ENCODE measurements around the gene ESAM.

Gene ESAM

DNA sequence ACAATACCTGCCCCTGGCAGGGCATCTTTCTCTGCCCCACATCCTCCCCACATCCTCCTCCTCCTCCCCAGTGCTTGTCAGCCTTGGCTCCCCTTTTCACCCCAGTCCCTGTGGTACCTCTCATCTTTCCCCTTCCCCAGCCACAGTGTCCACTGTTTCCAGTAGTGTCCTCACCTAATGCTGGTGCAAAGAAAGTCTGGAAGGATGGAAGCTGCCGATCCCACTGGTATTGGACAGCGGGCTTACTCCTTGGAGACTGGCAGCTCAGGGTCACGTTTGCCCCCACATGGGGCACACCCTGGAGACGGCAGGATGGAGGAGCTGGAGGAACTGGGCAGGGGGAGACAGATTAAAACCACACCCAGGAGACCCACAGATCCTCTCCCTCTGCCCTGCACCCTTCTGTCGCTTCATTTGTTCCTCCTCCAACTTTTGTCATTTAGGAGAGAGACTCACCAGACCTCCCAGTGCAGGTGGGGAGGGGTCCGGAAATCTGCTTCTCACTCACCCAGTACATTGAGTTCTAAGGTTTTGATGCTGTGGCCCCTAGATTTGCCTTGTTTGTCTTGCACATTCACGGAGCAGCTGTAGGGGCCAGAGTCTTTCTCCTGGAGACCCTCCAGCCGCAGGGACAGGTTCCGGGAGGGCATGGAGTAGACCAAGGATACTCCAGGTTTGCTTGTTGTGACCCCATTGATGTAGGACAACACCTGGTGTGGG lies 5.9 kb downstream of the ESAM start:
- DNase-seq (ENCODE audit: low spot score), result no peak
- no peak overlapping the region for H4K91ac ChIP-seq (ENCODE audit: low read depth, low read length, poor library complexity)
- H2AK5ac ChIP-seq (ENCODE audit: low read depth, low read length), result peak overlapping the region; percentile 63
- H4K8ac ChIP-seq (ENCODE audit: low read depth, low read length), result no peak overlapping the region
- no peak overlapping the region for H2BK120ac ChIP-seq (ENCODE audit: low read depth, low read length)
- no peak overlapping the region for H3K4me2 ChIP-seq (ENCODE audit: insufficient read depth, low read length, poor library complexity, severe bottlenecking)
- peak overlapping the region; percentile 83 for H3K18ac ChIP-seq (ENCODE audit: low read length)
- H2BK12ac ChIP-seq (ENCODE audit: low read length), result peak overlapping the region; percentile 42
- H3K36me3 ChIP-seq (replicated peaks in 1 of 2; ENCODE audit: control insufficient read depth in 2 of 2, insufficient read depth in 2 of 2, low read length in 2 of 2), result no peaks in the 10 kb centered on the region
- H3K23ac ChIP-seq (ENCODE audit: low read depth, low read length, poor library complexity), result no peak overlapping the region
- H3K4ac ChIP-seq (ENCODE audit: low read length), result no peak overlapping the region
- peaks cover 5 to 6% of the 10 kb centered on the region in 2 donors for H3K9me3 ChIP-seq (replicated peaks in 1 of 2; ENCODE audit: control insufficient read depth in 2 of 2, insufficient read depth in 1 of 2, low read depth in 1 of 2, low read length in 2 of 2)
- no peak overlapping the region for H3K27ac ChIP-seq (replicated peaks; ENCODE audit: low read length)
- no peaks in the 10 kb centered on the region for H3K79me1 ChIP-seq (ENCODE audit: low read depth, low read length)
- H3K4me3 ChIP-seq (ENCODE audit: low read length in 2 of 2), result no peak overlapping the region
- no peak overlapping the region for H2BK5ac ChIP-seq (ENCODE audit: low read length)
- H3K27me3 ChIP-seq (ENCODE audit: control insufficient read depth in 3 of 3, insufficient read depth in 3 of 3, low read depth in 1 of 3, low read length in 3 of 3), result peaks cover 0 to 88% (median 55%) of the 10 kb centered on the region in 3 experiments
- H2BK15ac ChIP-seq (ENCODE audit: low read length), result no peak overlapping the region
- no peak overlapping the region for H2AFZ ChIP-seq (ENCODE audit: low read length)
- H3K14ac ChIP-seq (ENCODE audit: low read length), result no peak overlapping the region
- peaks cover 9 to 26% of the 10 kb centered on the region in 2 donors for H3K4me1 ChIP-seq (ENCODE audit: control insufficient read depth in 2 of 2, insufficient read depth in 1 of 2, low read depth in 1 of 2, low read length in 2 of 2)
- H3K9ac ChIP-seq (ENCODE audit: low read depth, low read length, poor library complexity), result no peak overlapping the region
- WGBS, 2 donors (ENCODE audit: extremely low coverage in 2 of 2, insufficient read length in 2 of 2, insufficient replicate concordance in 1 of 2), result no CpG with 5 or more reads among the region's 9 CpGs

- no peaks in the 10 kb centered on the region for H3K36me3 ChIP-seq (replicated peaks in 1 of 2; ENCODE audit: control insufficient read depth in 2 of 2, insufficient read depth in 2 of 2, low read length in 2 of 2)
- no peak overlapping the region for H2BK15ac ChIP-seq (ENCODE audit: low read length)
- peaks cover 9 to 23% of the 10 kb centered on the region in 2 donors for H3K4me1 ChIP-seq (ENCODE audit: control insufficient read depth in 2 of 2, insufficient read depth in 1 of 2, low read depth in 1 of 2, low read length in 2 of 2)
- DNase-seq (ENCODE audit: low spot score), result no peak
- no peak overlapping the region for H2BK120ac ChIP-seq (ENCODE audit: low read depth, low read length)
- H3K14ac ChIP-seq (ENCODE audit: low read length), result no peak overlapping the region
- no peak overlapping the region for H3K18ac ChIP-seq (ENCODE audit: low read length)
- H3K9me3 ChIP-seq (replicated peaks in 1 of 2; ENCODE audit: control insufficient read depth in 2 of 2, insufficient read depth in 1 of 2, low read depth in 1 of 2, low read length in 2 of 2), result peaks cover 5 to 8% of the 10 kb centered on the region in 2 donors
- no peak overlapping the region for H4K91ac ChIP-seq (ENCODE audit: low read depth, low read length, poor library complexity)
- no peak overlapping the region for H3K23ac ChIP-seq (ENCODE audit: low read depth, low read length, poor library complexity)
- no peak overlapping the region for H2AK5ac ChIP-seq (ENCODE audit: low read depth, low read length)
- no peak overlapping the region for H3K4ac ChIP-seq (ENCODE audit: low read length)
- no peak overlapping the region for H3K4me2 ChIP-seq (ENCODE audit: insufficient read depth, low read length, poor library complexity, severe bottlenecking)
- H2AFZ ChIP-seq (ENCODE audit: low read length), result peak overlapping the region; percentile 21
- WGBS, 2 donors (ENCODE audit: extremely low coverage in 2 of 2, insufficient read length in 2 of 2, insufficient replicate concordance in 1 of 2), result no CpG with 5 or more reads among the region's 6 CpGs
- no peak overlapping the region for H3K9ac ChIP-seq (ENCODE audit: low read depth, low read length, poor library complexity)
- no peak overlapping the region for H3K4me3 ChIP-seq (ENCODE audit: low read length in 2 of 2)
- no peaks in the 10 kb centered on the region for H3K79me1 ChIP-seq (ENCODE audit: low read depth, low read length)
- no peak overlapping the region for H2BK5ac ChIP-seq (ENCODE audit: low read length)
- peaks cover 0 to 88% (median 53%) of the 10 kb centered on the region in 3 experiments for H3K27me3 ChIP-seq (ENCODE audit: control insufficient read depth in 3 of 3, insufficient read depth in 3 of 3, low read depth in 1 of 3, low read length in 3 of 3)
- no peak overlapping the region for H3K27ac ChIP-seq (replicated peaks; ENCODE audit: low read length)
- H4K8ac ChIP-seq (ENCODE audit: low read depth, low read length), result no peak overlapping the region
- H2BK12ac ChIP-seq (ENCODE audit: low read length), result no peak overlapping the region
Measured at GRCh38 chr11:124754710-124755109, 7.4 kb downstream of the ESAM start.

DNA sequence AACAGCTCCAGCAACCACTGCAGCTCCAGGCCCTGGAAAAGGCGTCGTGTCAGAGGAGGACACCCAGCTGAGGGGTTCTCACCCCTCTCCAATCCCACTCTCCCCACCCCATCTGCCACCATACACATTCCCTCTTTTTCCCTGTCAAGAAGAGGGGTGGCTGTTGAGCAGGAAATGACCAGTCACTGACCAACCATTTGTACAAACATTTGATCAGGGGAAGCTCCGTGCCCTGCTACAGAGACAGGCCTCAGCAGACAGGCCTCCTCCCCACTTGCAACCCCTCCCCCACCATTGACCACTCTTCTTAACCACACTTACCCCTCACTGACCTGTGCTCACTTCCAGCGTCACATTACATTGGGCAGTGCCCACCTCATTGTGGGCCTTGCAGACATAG lies 7.8 kb downstream of the ESAM start:
- no CpG with 5 or more reads among the region's 4 CpGs for WGBS, 2 donors (ENCODE audit: extremely low coverage in 2 of 2, insufficient read length in 2 of 2, insufficient replicate concordance in 1 of 2)
- peaks cover 0 to 88% (median 52%) of the 10 kb centered on the region in 3 experiments for H3K27me3 ChIP-seq (ENCODE audit: control insufficient read depth in 3 of 3, insufficient read depth in 3 of 3, low read depth in 1 of 3, low read length in 3 of 3)
- no peak overlapping the region for H3K14ac ChIP-seq (ENCODE audit: low read length)
- no peak overlapping the region for H2BK5ac ChIP-seq (ENCODE audit: low read length)
- no peak overlapping the region for H2BK15ac ChIP-seq (ENCODE audit: low read length)
- H2BK12ac ChIP-seq (ENCODE audit: low read length), result no peak overlapping the region
- no peak overlapping the region for H2AK5ac ChIP-seq (ENCODE audit: low read depth, low read length)
- no peak overlapping the region for H4K8ac ChIP-seq (ENCODE audit: low read depth, low read length)
- H2BK120ac ChIP-seq (ENCODE audit: low read depth, low read length), result no peak overlapping the region
- H3K9me3 ChIP-seq (replicated peaks in 1 of 2; ENCODE audit: control insufficient read depth in 2 of 2, insufficient read depth in 1 of 2, low read depth in 1 of 2, low read length in 2 of 2), result peaks cover 1 to 6% of the 10 kb centered on the region in 2 donors
- no peak overlapping the region for H3K27ac ChIP-seq (replicated peaks; ENCODE audit: low read length)
- H3K4ac ChIP-seq (ENCODE audit: low read length), result no peak overlapping the region
- no peaks in the 10 kb centered on the region for H3K79me1 ChIP-seq (ENCODE audit: low read depth, low read length)
- H3K23ac ChIP-seq (ENCODE audit: low read depth, low read length, poor library complexity), result no peak overlapping the region
- no peak overlapping the region for H3K4me2 ChIP-seq (ENCODE audit: insufficient read depth, low read length, poor library complexity, severe bottlenecking)
- H3K4me3 ChIP-seq (ENCODE audit: low read length in 2 of 2), result no peak overlapping the region
- peak overlapping the region; percentile 21 for H2AFZ ChIP-seq (ENCODE audit: low read length)
- H3K18ac ChIP-seq (ENCODE audit: low read length), result no peak overlapping the region
- H3K4me1 ChIP-seq (ENCODE audit: control insufficient read depth in 2 of 2, insufficient read depth in 1 of 2, low read depth in 1 of 2, low read length in 2 of 2), result peaks cover 9 to 20% of the 10 kb centered on the region in 2 donors
- no peak for DNase-seq (ENCODE audit: low spot score)
- no peak overlapping the region for H3K9ac ChIP-seq (ENCODE audit: low read depth, low read length, poor library complexity)
- H3K36me3 ChIP-seq (replicated peaks in 1 of 2; ENCODE audit: control insufficient read depth in 2 of 2, insufficient read depth in 2 of 2, low read length in 2 of 2), result no peaks in the 10 kb centered on the region
- no peak overlapping the region for H4K91ac ChIP-seq (ENCODE audit: low read depth, low read length, poor library complexity)

- H2BK5ac ChIP-seq (ENCODE audit: low read length), result no peak overlapping the region
- H3K4ac ChIP-seq (ENCODE audit: low read length), result no peak overlapping the region
- H3K79me1 ChIP-seq (ENCODE audit: low read depth, low read length), result no peaks in the 10 kb centered on the region
- H4K91ac ChIP-seq (ENCODE audit: low read depth, low read length, poor library complexity), result no peak overlapping the region
- no CpG with 5 or more reads among the region's 7 CpGs for WGBS, 2 donors (ENCODE audit: extremely low coverage in 2 of 2, insufficient read length in 2 of 2, insufficient replicate concordance in 1 of 2)
- no peak overlapping the region for H3K14ac ChIP-seq (ENCODE audit: low read length)
- no peak overlapping the region for H3K18ac ChIP-seq (ENCODE audit: low read length)
- H3K23ac ChIP-seq (ENCODE audit: low read depth, low read length, poor library complexity), result no peak overlapping the region
- H3K4me1 ChIP-seq (ENCODE audit: control insufficient read depth in 2 of 2, insufficient read depth in 1 of 2, low read depth in 1 of 2, low read length in 2 of 2), result peaks cover 9 to 14% of the 10 kb centered on the region in 2 donors
- no peaks in the 10 kb centered on the region for H3K36me3 ChIP-seq (replicated peaks in 1 of 2; ENCODE audit: control insufficient read depth in 2 of 2, insufficient read depth in 2 of 2, low read length in 2 of 2)
- no peak overlapping the region for H4K8ac ChIP-seq (ENCODE audit: low read depth, low read length)
- H3K27me3 ChIP-seq (ENCODE audit: control insufficient read depth in 3 of 3, insufficient read depth in 3 of 3, low read depth in 1 of 3, low read length in 3 of 3), result peaks cover 0 to 88% (median 49%) of the 10 kb centered on the region in 3 experiments
- DNase-seq (ENCODE audit: low spot score), result no peak
- peaks cover 0 to 3% of the 10 kb centered on the region in 2 donors for H3K9me3 ChIP-seq (replicated peaks in 1 of 2; ENCODE audit: control insufficient read depth in 2 of 2, insufficient read depth in 1 of 2, low read depth in 1 of 2, low read length in 2 of 2)
- H3K4me2 ChIP-seq (ENCODE audit: insufficient read depth, low read length, poor library complexity, severe bottlenecking), result no peak overlapping the region
- no peak overlapping the region for H2BK120ac ChIP-seq (ENCODE audit: low read depth, low read length)
- H3K9ac ChIP-seq (ENCODE audit: low read depth, low read length, poor library complexity), result no peak overlapping the region
- H3K4me3 ChIP-seq (ENCODE audit: low read length in 2 of 2), result no peak overlapping the region
- no peak overlapping the region for H2BK12ac ChIP-seq (ENCODE audit: low read length)
- H2BK15ac ChIP-seq (ENCODE audit: low read length), result no peak overlapping the region
- no peak overlapping the region for H2AK5ac ChIP-seq (ENCODE audit: low read depth, low read length)
- no peak overlapping the region for H3K27ac ChIP-seq (replicated peaks; ENCODE audit: low read length)
- no peak overlapping the region for H2AFZ ChIP-seq (ENCODE audit: low read length)
Measured at GRCh38 chr11:124753624-124754023, 8.5 kb downstream of the ESAM start.
